Epidermal melanocyte (primary cell): ENCODE measurements around the gene AATF.

Source experiments
- DNase-seq: peaks from one replicate; pipeline ENCODE4 v3.0.0; 2011; ENCODE audit warnings: low spot score; ENCODE audit not compliant: insufficient read length

The AATF gene

DNA sequence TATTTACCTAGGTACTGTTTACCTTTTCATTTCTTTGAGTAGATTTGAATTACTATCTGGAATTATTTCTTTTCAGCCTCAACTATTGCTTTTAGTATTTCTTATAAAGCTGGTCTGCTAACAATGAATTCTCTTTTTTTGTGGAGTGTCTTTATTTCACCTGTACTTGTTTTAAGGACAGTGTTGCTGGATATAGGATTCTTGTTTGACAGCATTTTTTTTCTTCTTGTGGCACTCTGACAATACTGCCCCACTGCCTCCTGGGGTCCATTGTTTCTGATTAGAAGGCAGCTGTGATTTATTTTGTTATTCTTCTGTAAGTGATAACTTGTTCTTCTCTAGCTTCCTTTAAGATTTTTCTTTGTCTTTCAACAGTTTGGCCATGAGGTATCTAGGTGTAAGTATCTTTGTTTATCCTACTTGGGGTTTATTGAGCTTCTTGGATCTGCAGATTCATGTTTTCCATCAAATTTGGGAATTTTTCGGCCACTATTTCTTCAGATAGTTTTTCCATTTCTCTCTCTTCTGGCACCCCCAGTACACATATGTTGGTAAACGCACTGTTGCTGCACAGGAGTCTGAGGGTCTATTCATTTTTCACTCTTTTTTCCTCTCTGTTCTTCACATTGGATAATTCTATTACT is 130.4 kb downstream of the AATF start:
- no peak for DNase-seq

DNA sequence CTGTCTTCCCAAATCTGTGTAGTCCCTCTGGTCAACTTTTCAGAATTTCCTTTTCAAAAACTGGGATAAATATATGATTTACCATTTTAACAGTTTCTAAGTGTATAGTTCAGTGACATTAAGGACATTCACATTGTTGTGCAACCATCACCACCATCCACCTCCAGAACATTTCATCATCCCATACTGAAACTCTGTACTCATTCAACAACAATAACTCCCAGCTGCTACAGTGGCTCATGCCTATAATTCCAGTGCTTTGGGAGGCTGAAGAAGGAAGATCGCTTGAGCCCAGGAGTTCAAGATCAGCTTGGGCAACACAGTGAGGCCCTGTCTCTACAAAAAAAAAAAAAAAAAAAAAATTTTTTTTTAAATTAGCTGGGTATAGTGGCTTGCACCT is 131.0 kb downstream of the AATF start:
- no peak for DNase-seq

GRCh38 chr17:37081287-37081686 is 132.5 kb downstream of the AATF start:
- DNase-seq: no peak

DNA sequence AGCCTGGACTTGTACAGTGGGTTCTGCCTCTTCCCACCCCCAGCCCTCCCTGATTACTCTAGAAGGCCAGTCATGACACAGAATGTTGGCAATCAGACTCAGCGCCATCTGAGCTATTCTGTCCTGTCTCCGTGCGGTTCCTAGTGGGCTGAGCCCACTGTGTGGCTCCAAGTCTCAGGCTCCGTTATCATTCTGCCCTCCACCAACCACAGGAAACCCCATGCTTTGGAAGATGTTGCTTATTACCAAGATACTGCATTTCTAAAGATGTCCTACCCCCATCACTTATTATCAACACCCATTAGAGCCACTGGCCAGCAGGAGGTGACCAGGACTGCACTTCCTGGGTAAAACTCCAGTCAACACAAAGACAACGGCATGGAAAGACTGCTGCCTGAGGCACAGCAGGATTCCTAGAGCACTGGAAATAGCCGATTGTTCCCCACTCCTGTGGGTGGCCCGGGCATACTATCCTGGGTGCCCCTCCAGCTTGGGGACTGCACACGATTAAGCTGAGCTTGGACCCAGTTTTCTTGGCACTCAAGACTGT is 133.6 kb downstream of the AATF start:
- DNase-seq: no peak

DNA sequence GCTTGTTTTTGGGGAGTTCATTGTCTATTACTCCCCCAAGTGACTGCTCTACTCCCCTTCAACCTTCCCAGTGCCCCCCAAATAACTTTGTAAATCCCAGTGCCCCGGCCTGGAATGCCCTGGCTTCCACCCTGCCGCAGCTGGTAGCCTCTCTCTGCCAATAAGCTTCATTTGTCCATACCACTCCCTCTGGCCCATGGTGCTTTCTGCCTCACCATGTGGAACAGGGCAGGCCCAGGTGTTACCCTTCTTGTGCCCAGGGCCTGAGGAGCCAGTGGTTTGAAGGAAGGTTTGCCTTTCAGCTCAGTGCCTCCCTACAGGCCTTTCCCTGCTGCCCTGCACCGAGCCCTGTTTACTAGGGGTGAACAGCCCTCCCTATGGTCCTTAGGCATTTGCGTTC is 134.2 kb downstream of the AATF start:
- DNase-seq: no peak

GRCh38 chr17:37083456-37083855 is 134.7 kb downstream of the AATF start:
- DNase-seq: no peak

- no peak for DNase-seq
Observed at GRCh38 chr17:37084372-37084771, 135.6 kb downstream of the AATF start.

DNA sequence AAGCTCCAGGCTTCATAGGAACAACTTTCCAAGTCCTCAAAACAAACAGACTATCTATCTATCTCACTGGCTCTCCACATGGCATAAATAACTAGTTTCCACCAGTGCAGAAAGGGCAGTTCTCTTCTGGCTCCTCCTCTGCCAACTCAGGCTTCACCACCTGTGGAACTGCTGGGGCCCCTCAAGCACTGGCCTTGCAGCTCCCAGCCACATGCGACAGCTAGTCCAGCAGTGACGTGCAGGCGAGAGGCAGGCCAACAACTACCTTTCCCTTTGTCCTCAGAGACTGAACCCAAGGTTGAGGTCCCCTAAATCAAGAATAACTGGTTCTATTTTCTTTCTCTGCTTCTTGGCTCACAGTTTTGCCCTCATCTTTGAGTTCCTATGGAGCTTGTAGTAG is 137.6 kb downstream of the AATF start:
- no peak for DNase-seq

GRCh38 chr17:37086948-37087347 is 138.2 kb downstream of the AATF start:
- no peak for DNase-seq

GRCh38 chr17:37087683-37088082 is 138.9 kb downstream of the AATF start:
- no peak for DNase-seq

DNA sequence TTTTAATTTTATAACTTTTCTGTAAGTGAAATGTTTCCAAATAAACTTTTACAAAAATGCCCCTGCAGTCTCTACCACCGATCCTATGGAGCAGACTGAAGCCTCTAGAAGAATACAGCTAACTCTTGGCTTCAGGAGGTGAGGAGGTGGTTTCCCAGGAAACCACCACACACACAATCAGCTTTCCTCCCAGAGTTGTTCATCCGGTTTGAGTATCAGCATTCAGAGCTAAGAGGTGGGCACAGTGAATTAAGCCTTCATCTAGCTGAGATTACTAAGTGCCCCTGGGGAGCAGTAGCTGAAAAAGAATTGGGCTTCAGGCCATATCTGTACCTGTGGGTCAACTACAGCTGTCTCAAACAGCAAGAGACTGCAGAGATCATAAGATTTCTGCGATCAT is 139.7 kb downstream of the AATF start:
- DNase-seq: no peak

GRCh38 chr17:37088913-37089312 is 140.2 kb downstream of the AATF start:
- no peak for DNase-seq

DNA sequence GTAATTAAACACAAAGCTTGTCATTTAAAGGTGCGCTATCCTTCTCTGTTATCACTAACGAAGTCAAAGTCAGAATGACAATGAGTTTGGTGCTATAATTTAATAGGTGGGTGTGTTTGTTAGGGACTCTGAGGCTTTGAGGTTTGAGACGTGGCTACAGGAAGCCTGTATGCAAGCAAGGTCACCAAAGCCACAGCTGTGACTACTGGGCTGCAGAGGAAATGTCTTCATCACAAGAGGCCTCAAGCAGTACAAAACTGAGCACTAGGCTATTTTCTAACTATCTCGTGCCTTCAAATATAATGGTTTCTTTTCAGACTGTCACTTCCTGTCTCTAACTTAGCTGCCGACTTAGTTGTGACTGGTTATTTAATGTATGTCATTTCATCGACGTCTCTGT is 141.2 kb downstream of the AATF start:
- peak; percentile 38 for DNase-seq

DNA sequence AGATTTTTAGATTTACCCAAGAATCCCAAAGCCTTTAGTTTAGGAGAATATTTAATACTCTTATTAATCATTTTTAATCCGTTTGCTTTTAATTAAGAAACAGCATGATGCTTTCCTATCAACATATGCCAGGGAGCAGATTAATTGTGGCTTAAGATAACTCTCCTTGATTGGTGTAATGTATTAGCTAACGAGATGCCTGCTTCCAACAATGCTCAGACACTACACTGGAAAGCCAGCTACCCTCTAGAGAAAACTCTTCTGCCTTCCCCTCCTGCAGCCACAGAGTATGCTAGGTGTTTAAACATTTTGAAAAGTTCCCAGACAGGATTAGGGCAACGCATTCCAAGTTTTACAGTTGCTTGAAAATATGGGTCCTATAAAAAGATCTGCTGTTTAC is 142.2 kb downstream of the AATF start:
- no peak for DNase-seq

DNA sequence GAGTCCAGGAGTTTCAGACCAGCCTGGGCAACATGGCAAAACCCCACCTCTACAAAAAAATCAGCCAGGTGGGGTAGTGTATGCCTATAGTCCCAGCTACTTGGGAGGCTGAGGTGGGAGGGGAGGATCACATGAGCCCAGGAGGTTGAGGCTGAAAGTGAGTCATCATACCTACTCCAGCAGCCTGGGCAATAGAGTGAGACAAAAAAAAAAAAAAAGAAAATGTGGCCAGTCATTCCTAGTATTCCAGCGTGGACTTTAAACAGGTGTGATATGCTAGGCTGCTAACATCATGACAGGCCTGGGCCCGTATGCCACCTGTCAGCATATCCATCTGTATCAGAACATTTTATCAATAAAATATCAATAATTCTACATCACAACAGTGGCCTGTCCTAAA is 143.3 kb downstream of the AATF start:
- DNase-seq: no peak

DNA sequence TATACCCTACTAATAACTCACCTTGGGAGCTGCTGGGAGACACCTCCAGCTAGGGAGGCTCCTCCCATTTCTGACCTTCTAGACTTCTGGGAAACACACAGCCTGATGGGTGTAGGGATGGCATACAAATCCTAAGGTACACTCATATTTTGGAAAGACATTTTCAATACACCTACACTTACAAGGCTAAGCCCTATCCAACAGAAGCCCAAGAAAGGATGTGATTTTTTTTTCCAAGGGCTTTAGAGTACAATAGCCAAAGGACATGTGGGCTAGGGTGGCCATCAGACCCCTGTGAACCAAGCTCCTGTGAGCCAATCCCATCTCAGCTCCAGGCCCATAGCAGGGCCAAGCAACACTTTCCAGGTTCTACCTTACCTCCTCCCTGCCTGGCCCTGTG is 143.9 kb downstream of the AATF start:
- DNase-seq: no peak

DNA sequence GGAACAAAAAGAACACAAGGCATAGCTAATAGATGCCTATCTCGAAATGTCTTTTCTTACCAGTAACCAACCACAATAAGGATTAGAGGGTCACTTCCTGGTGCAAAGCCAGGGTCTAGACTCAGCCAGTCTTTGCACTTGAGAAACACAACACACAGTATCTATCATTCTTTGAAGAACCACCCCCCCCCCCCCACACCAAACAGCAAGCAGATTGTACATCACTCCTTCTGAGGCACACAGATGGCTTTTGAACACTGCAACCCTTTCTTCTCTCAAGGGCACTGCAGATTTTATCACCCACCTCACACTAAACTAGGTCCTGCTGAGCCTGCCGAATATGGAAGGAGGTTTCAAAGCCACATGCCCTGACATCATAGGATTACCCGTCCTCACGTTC is 145.6 kb downstream of the AATF start:
- DNase-seq: no peak

DNA sequence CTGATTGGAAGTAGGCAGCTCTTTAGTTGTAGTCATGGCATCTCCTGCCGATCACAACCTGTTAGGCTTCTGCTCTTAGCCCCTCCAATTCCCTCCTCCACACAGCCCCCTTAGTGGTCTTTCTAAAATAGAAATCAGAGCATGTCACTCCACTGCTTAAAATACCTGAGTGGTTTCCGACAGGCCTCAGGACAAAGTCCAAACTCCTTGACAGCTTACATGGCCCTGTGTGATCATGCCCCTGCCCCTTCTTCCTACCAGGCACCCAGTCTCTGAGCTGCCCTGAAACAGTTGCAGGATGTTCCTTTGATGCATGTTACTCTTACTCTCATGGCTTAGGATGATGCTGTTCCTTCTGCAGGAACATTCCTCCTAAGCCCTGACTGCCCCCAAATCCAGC is 147.3 kb downstream of the AATF start:
- no peak for DNase-seq

- no peak for DNase-seq
Observed at GRCh38 chr17:37097154-37097553, 148.4 kb downstream of the AATF start.

DNA sequence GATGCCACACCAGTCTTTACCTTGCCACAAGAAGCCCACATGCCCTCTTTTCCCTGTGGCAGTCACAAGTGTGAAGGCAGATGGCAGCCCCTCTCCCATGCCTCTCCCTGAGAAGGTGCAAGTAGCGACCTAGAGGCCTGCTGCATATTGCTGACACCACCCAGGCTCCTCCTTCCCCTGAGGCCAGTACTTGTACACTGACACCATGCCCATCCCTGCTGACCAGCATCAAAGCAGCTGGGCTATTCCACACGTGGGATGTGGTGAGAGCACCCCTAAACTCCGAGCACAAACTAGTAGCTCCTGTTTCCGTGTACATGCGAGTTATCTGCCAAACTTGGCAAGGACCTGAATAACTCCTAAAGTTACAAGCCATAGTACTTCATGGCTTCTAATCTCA is 149.4 kb downstream of the AATF start:
- no peak for DNase-seq

GRCh38 chr17:37098910-37099664 is 150.3 kb downstream of the AATF start:
- DNase-seq: no peak

DNA sequence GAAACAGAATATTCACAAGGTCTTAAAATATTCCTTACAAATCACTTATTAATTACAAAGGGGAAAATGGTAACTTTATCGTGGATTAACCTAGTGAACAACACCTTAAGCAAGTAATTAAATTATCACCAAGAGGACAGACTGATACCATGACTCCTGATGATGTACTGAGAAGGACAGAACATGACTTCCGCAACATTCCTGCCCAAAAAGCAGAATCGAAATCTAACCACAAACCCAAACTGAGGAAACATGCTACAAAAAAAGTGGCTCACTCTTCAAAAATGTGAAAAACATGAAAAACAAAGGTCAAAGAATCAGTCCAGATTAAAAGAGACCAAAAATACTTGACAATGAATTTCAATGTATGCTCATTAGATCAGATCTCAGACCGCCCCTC is 151.5 kb downstream of the AATF start:
- DNase-seq: no peak

DNA sequence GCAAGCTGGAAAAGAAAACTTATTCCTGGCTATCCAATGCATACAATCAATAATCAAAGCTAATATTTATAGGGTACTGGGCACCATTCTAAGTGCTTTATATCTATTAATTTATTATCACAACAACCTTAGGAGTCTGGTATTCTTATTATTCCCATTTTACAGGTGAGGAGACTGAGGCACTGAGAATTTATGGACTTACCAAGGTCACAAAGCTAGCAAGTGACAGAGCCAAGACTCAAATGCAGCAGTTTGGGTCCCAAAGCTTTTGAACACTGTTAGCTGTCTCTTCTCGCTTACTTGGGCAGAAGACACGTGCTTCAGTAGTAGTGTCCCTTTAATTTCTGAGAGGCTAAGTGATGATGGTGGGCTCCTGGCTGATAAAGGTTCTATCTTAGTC is 152.6 kb downstream of the AATF start:
- DNase-seq: no peak
